H9 (cell line): ENCODE data around the gene APOL1. TPM values are rescaled to one million over a fixed set of nuclear protein-coding genes. Genes with fewer than 3 reads are reported as not detected.

Experiments
- DNase-seq: peaks from one replicate; pipeline ENCODE4 v3.0.0-alpha.2; 2017
- H2AFZ ChIP-seq: one replicate; pipeline ENCODE4 v1.6.1; 2013; ENCODE audit warnings: mild to moderate bottlenecking, low read length, control low read depth, moderate library complexity
- H2AK5ac ChIP-seq: 2 replicates; pipeline ENCODE4 v1.6.1; 2013; ENCODE audit warnings: low read length, control low read depth, mixed read lengths; ENCODE audit not compliant: insufficient read length
- H2BK120ac ChIP-seq: one replicate; pipeline ENCODE4 v1.6.1; 2013; ENCODE audit warnings: low read depth, mild to moderate bottlenecking, low read length, control low read depth, inconsistent platforms; ENCODE audit not compliant: poor library complexity, severe bottlenecking
- H2BK12ac ChIP-seq: 2 replicates; pipeline ENCODE4 v1.6.1; 2013; ENCODE audit warnings: low read length, control low read depth, mixed read lengths, low read depth; ENCODE audit not compliant: insufficient read length
- H2BK15ac ChIP-seq: 2 replicates; pipeline ENCODE4 v1.6.1; 2013; ENCODE audit warnings: low read depth, low read length, control low read depth
- H2BK20ac ChIP-seq: one replicate; pipeline ENCODE4 v1.6.1; 2013; ENCODE audit warnings: low read depth, mild to moderate bottlenecking, low read length, control low read depth, inconsistent platforms; ENCODE audit not compliant: poor library complexity, severe bottlenecking
- H2BK5ac ChIP-seq: 2 replicates; pipeline ENCODE4 v1.6.1; 2013; ENCODE audit warnings: low read length, control low read depth, mixed read lengths; ENCODE audit not compliant: insufficient read length
- H3K14ac ChIP-seq: 2 replicates; pipeline ENCODE4 v1.6.1; 2013; ENCODE audit warnings: low read length, control low read depth; ENCODE audit not compliant: insufficient read depth
- H3K18ac ChIP-seq: 2 replicates; pipeline ENCODE4 v1.6.1; 2013; ENCODE audit warnings: low read depth, mild to moderate bottlenecking, mixed read lengths, low read length, control low read depth; ENCODE audit not compliant: insufficient read length
- H3K23ac ChIP-seq: 2 replicates; pipeline ENCODE4 v1.6.1; 2013; ENCODE audit warnings: low read length, control low read depth, mixed read lengths, low read depth; ENCODE audit not compliant: insufficient read length
- H3K23me2 ChIP-seq: 2 replicates; pipeline ENCODE4 v1.6.1; 2013; ENCODE audit warnings: low read depth, mild to moderate bottlenecking, mixed read lengths, low read length, control low read depth; ENCODE audit not compliant: insufficient read length, poor library complexity, severe bottlenecking
- H3K27ac ChIP-seq: 2 replicates; pipeline ENCODE4 v1.5.1; 2013; ENCODE audit warnings: low read length, control low read depth, mixed read lengths, low read depth; ENCODE audit not compliant: insufficient read length
- H3K27me3 ChIP-seq: 2 replicates; pipeline ENCODE4 v1.6.1; 2013; ENCODE audit warnings: low read length, control low read depth, inconsistent platforms; ENCODE audit not compliant: insufficient read depth
- H3K4ac ChIP-seq: 2 replicates; pipeline ENCODE4 v1.6.1; 2013; ENCODE audit warnings: low read depth, mild to moderate bottlenecking, control low read depth, inconsistent platforms, low read length, moderate library complexity
- H3K4me1 ChIP-seq: 2 replicates; pipeline ENCODE4 v1.6.1; 2013; ENCODE audit warnings: low read length, control low read depth, inconsistent platforms; ENCODE audit not compliant: insufficient read depth
- H3K4me2 ChIP-seq: 2 replicates; pipeline ENCODE4 v1.6.1; 2013; ENCODE audit warnings: low read length, control low read depth, mixed read lengths; ENCODE audit not compliant: insufficient read length, insufficient read depth
- H3K56ac ChIP-seq: 2 replicates; pipeline ENCODE4 v1.6.1; 2013; ENCODE audit warnings: low read depth, mild to moderate bottlenecking, mixed read lengths, low read length, control low read depth; ENCODE audit not compliant: insufficient read length
- H3K79me1 ChIP-seq: 2 replicates; pipeline ENCODE4 v1.6.1; 2013; ENCODE audit warnings: low read depth, mild to moderate bottlenecking, moderate library complexity, low read length, control low read depth, inconsistent platforms; ENCODE audit not compliant: insufficient read depth, poor library complexity, severe bottlenecking
- H3K79me2 ChIP-seq: 2 replicates; pipeline ENCODE4 v1.6.1; 2013; ENCODE audit warnings: low read length, control low read depth, inconsistent platforms; ENCODE audit not compliant: insufficient read depth
- H3K9ac ChIP-seq: 2 replicates; pipeline ENCODE4 v1.6.1; 2013; ENCODE audit warnings: low read length, control low read depth, mixed read lengths; ENCODE audit not compliant: insufficient read length; ENCODE audit errors: extremely low read depth
- H3K9me3 ChIP-seq: one replicate; pipeline ENCODE4 v1.6.1; 2013; ENCODE audit warnings: low read depth, low read length, inconsistent platforms; ENCODE audit not compliant: control insufficient read depth
- H3T11ph ChIP-seq: one replicate; pipeline ENCODE4 v1.6.1; 2013; ENCODE audit warnings: mild to moderate bottlenecking, low read length, control low read depth, inconsistent platforms
- H4K20me1 ChIP-seq: one replicate; pipeline ENCODE4 v1.6.1; 2013; ENCODE audit not compliant: control insufficient read depth, insufficient read length, insufficient read depth
- H4K5ac ChIP-seq: 2 replicates; pipeline ENCODE4 v1.6.1; 2013; ENCODE audit warnings: low read depth, mild to moderate bottlenecking, mixed read lengths, low read length, control low read depth; ENCODE audit not compliant: insufficient read length
- H4K8ac ChIP-seq: replicated peaks from 2 replicates; pipeline ENCODE4 v1.6.1; 2013; ENCODE audit warnings: low read length, control low read depth, mixed read lengths, low read depth; ENCODE audit not compliant: insufficient read length
- H4K91ac ChIP-seq: 2 replicates; pipeline ENCODE4 v1.6.1; 2013; ENCODE audit warnings: low read depth, mild to moderate bottlenecking, moderate library complexity, mixed read lengths, low read length, control low read depth; ENCODE audit not compliant: insufficient read length
- H3K27ac Mint-ChIP-seq, 3 experiments: 2 replicates in 2 of 3; 3 replicates in 1 of 3; pipeline ENCODE4 v1.8.0; 2020 to 2021; ENCODE audit warnings: mixed read lengths in 3 of 3, mild to moderate bottlenecking in 1 of 3, moderate library complexity in 1 of 3
- H3K27me3 Mint-ChIP-seq: 2 replicates; pipeline ENCODE4 v1.8.0; 2021; ENCODE audit warnings: low read depth, mild to moderate bottlenecking, moderate library complexity, mixed read lengths
- H3K36me3 Mint-ChIP-seq, 3 experiments: 2 replicates in 2 of 3; 3 replicates in 1 of 3; pipeline ENCODE4 v1.8.0; 2020 to 2021; ENCODE audit warnings: low read depth in 3 of 3, mixed read lengths in 3 of 3; ENCODE audit not compliant: insufficient read depth in 1 of 3
- H3K4me1 Mint-ChIP-seq, 2 experiments: 2 replicates each; pipeline ENCODE4 v1.8.0; 2020; ENCODE audit warnings: mixed read lengths in 2 of 2
- H3K4me3 Mint-ChIP-seq, 2 experiments: 2 replicates in 1 of 2; 3 replicates in 1 of 2; pipeline ENCODE4 v1.8.0; 2020 to 2021; ENCODE audit warnings: mild to moderate bottlenecking in 2 of 2, mixed read lengths in 2 of 2, moderate library complexity in 1 of 2
- H3K9me3 Mint-ChIP-seq, 2 experiments: 2 replicates in 1 of 2; 3 replicates in 1 of 2; pipeline ENCODE4 v1.8.0; 2020; ENCODE audit warnings: mild to moderate bottlenecking in 2 of 2, mixed read lengths in 2 of 2, moderate library complexity in 1 of 2
- WGBS: extraction: QIAGEN DNeasy Blood & Tissue Kit; methylation state at CpG from one replicate; pipeline ENCODE4 v1.1.7; 2013; ENCODE audit warnings: missing lambda C conversion rate, low lambda C conversion rate, mixed read lengths; ENCODE audit not compliant: insufficient read length; ENCODE audit errors: extremely low coverage; 5-methylcytosine and 5-hydroxymethylcytosine counted together
- total RNA-seq: library from RNA; stranded (reverse); gene quantifications from 2 replicates; pipeline ENCODE4 v1.2.1, GENCODE V29; 2021
- TF ChIP-seq, protein P1 (sequence below): fragments of 200-600 bp; sonication (generic); conservative IDR thresholded peaks from 3 replicates; pipeline ENCODE4 v1.8.0; 2021; ENCODE audit warnings: antibody characterized with exemption, mild to moderate bottlenecking

The APOL1 gene
- total RNA-seq, 1 experiment from 2014 or later = not detected

DNA sequence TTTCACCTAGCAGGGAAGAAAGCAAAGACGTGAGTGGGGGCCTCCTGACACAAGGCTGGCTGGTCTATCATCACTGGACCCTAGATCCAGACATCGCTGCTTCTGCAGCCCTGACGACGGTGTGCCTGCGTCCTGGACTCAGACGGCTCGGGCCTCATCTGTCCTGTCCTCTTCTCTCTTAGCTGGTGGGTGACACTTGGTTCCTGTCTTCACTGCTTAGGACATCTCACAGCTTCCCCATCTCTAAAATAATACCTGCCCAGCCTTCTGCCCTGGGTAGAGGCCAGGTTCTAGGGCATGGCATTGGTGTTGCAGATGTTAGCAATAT, 41.3 kb downstream of the APOL1 start:
- Histone ChIP-seq H2BK20ac (no peak overlapping the region), H3K9ac (no peak overlapping the region), H4K8ac (no peak overlapping the region), H2BK12ac (no peak overlapping the region), H3K18ac (no peak overlapping the region), H3K27ac (no peak overlapping the region), H4K5ac (no peak overlapping the region), H3K9me3 (no peaks in the 10 kb centered on the region), H3K23ac (no peak overlapping the region), H3K27me3 (no peaks in the 10 kb centered on the region), H3K23me2 (no peaks in the 10 kb centered on the region), H3K4ac (no peak overlapping the region), H2BK5ac (no peak overlapping the region), H3K4me1 (no peaks in the 10 kb centered on the region), H4K91ac (no peak overlapping the region), H2BK120ac (no peak overlapping the region), H3K79me2 (no peaks in the 10 kb centered on the region), H2BK15ac (no peak overlapping the region), H4K20me1 (no peaks in the 10 kb centered on the region), H3K79me1 (no peaks in the 10 kb centered on the region), H3T11ph (no peak overlapping the region), H3K14ac (no peak overlapping the region), H2AK5ac (no peak overlapping the region), H3K56ac (no peak overlapping the region), H3K4me2 (no peak overlapping the region), H2AFZ (no peak overlapping the region)
- H3K4me1 Mint-ChIP-seq = no peaks in the 10 kb centered on the region
- no peak for DNase-seq
- no peak overlapping the region for H3K27ac Mint-ChIP-seq
- peaks cover 6 to 7% of the 10 kb centered on the region in 2 experiments; a peak in 4 of 5 replicates for H3K9me3 Mint-ChIP-seq
- peaks cover 82 to 96% (median 95%) of the 10 kb centered on the region in 3 experiments for H3K36me3 Mint-ChIP-seq
- no peak overlapping the region for H3K4me3 Mint-ChIP-seq
- no peaks in the 10 kb centered on the region; the same call in 1 of the 2 replicates for H3K27me3 Mint-ChIP-seq
- no CpG with 5 or more reads among the region's 7 CpGs for WGBS
- TF ChIP-seq, protein P1, sequence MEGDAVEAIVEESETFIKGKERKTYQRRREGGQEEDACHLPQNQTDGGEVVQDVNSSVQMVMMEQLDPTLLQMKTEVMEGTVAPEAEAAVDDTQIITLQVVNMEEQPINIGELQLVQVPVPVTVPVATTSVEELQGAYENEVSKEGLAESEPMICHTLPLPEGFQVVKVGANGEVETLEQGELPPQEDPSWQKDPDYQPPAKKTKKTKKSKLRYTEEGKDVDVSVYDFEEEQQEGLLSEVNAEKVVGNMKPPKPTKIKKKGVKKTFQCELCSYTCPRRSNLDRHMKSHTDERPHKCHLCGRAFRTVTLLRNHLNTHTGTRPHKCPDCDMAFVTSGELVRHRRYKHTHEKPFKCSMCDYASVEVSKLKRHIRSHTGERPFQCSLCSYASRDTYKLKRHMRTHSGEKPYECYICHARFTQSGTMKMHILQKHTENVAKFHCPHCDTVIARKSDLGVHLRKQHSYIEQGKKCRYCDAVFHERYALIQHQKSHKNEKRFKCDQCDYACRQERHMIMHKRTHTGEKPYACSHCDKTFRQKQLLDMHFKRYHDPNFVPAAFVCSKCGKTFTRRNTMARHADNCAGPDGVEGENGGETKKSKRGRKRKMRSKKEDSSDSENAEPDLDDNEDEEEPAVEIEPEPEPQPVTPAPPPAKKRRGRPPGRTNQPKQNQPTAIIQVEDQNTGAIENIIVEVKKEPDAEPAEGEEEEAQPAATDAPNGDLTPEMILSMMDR = no peak
